ENCODE data around the gene BDP1. TPM values are rescaled to one million over a fixed set of nuclear protein-coding genes. Genes with fewer than 3 reads are reported as not detected.
A peak's percentile ranks its signal among the peaks of the same experiment; 100 is the strongest.
"Not testable (repeated sequence)": the region's sequence is repeated elsewhere in the genome, so short reads cannot be mapped to it uniquely, and the experiment has no call there.

BDP1 gene
- total RNA-seq, 1 donor from 2014 or later = 12.8 TPM

GRCh38 chr5:71452876-71453275 lies 2.6 kb upstream of the BDP1 start:
- ATAC-seq (ENCODE audit: poor library complexity) = no peak
- DNase-seq = no peak
- intact Hi-C loops (cut with DNase I) = no loop called here

- DNase-seq = no peak
- intact Hi-C loops (cut with DNase I) = no loop called here
- no peak for ATAC-seq (ENCODE audit: poor library complexity)
Observed at GRCh38 chr5:71454913-71455312, 538 bp upstream of the BDP1 start.

DNA sequence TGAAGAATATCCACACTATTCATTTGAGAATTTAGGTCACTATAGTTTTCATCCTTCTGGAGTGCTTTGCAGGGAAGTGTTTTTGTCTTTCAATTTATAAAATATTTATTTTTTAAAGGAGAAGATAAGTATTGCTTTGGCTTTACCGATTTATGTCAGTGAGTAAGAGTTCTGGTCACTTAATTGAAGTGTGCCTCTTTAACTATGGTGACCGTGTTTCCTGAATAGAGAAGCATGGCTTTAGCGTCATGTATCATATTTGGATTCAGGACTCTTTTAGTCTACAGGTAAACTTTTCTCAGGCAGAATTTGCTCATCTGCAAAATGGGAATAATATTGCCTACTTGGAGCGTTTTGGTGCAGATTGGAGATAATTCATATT lies 902 bp downstream of the BDP1 start:
- no peak for DNase-seq
- ATAC-seq (ENCODE audit: poor library complexity) = no peak
- intact Hi-C loops (cut with DNase I) = no loop called here

DNA sequence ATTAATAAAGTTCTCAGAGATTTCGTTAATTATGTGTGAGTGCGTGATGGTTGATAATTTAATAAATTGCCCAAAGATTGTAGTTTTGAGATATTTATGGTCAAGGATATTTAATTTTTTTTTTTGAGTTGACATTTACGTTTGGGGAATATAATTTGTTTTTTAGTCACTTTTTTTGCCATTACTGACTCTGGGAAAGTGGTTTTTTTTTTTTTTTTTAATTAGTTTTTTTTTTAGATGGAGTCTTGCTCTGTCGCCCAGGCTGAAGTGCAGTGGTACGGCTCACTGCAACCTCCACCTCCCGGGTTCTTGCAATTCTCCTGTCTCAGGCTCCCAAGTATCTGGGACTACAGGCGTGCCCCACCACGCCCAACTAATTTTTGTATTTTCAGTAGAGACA lies 1.7 kb downstream of the BDP1 start:
- intact Hi-C loops (cut with DNase I) = no loop called here
- no peak for ATAC-seq (ENCODE audit: poor library complexity)
- DNase-seq = no peak

GRCh38 chr5:71460693-71461092 lies 5.2 kb downstream of the BDP1 start:
- DNase-seq = no peak
- intact Hi-C loops (cut with DNase I) = loop anchor here (10.0 kb wide), 1 partner anchor 54 kb away; no protein-coding TSS in a partner anchor
- no peak for ATAC-seq (ENCODE audit: poor library complexity)

DNA sequence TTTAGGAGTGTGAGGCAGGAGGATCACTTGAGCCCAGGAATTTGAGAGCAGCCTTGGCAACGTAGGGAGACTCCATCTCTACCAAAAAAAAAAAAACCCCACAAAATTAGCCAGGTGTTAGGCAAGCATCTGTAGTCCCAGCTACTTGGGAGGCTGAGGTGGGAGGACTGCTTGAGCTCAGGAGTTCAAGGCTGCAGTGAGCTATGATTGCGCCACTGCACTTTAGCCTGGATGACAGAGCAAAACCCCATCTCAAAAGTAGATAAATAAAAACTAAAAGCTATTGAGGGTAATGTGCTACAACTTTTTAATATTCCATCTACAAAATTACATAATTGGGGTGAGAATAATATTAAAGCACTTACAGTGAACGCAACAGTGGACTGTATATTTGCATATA lies 5.9 kb downstream of the BDP1 start:
- ATAC-seq (ENCODE audit: poor library complexity) (no peak), DNase-seq (no peak)
- intact Hi-C loops (cut with DNase I) = loop anchor here (10.0 kb wide), 1 partner anchor 53 kb away; no protein-coding TSS in a partner anchor

DNA sequence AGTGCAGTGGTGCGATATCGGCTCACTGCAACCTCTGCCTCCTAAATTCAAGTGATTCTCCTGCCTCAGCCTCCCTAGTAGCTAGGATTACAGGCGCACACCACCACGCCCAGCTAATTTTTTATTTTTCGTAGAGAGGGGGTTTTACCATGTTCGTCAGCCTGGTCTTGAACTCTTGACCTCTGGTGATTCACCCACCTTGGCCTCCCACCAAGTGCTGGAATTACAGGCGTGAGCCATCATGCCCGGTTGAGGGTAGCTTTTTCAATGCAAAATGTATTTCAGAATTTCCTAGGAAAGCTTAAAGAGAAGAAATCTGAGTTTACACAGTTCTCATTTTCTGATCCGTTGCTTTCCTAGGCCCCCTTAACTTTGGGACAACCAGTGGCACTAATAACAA lies 15.7 kb downstream of the BDP1 start:
- DNase-seq = no peak

DNA sequence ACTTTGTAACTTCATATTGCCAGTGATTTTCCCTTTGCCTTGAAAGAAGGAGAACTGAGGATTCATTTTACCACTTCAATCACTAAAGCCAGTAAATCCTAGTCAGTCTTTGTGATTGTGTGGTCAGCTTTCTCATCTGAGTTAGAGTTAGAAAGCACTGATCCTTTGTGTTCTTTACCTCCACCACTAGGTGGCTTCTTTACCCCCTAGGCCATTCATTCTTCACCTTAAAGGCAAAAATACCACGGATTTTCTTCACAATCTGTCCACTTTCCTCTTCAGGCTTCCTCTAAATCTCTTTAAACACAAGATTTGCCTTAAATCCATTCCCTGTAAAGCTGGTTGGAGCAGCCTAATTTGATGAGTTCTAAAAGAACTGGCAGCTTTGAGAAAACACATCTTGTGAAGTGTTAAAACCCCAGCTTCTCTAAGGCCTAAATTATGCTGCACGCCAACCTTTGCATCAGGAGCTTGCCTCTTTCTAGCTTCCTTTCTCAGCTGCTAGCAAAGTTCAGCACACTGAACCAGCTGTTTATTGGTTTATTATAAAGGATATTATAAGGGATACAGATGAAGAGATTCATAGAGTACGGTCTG lies 20.4 kb downstream of the BDP1 start:
- no peak for DNase-seq
- intact Hi-C loops (cut with DNase I) = no loop called here
- no peak for ATAC-seq (ENCODE audit: poor library complexity)

More for the DNA sequence above, 15.7 kb downstream of the BDP1 start:
- no peak for ATAC-seq (ENCODE audit: poor library complexity)
- intact Hi-C loops (cut with DNase I) = no loop called here

- DNase-seq (no peak), ATAC-seq (ENCODE audit: poor library complexity) (no peak)
- intact Hi-C loops (cut with DNase I) = no loop called here
Observed at GRCh38 chr5:71481441-71481840, 26.0 kb downstream of the BDP1 start.

DNA sequence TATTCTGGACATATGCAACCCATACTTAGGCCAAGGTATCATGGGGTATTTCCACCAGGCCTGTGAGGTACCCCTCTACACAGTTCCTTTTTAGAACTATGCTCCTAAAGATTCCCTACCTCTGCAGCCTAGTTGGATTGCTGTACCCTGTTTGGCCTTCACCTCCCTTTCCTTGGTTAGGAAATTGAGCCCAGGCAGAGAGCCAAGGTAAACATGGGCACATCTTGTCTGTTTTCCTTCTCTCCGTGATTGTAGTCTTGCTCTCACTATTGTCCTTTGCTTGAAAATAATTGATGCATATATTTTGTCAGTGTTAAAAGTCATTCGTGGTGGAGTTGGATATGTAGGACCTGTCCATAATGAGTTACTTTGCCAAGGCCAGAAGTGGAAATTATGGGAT lies 26.7 kb downstream of the BDP1 start:
- DNase-seq (no peak), ATAC-seq (ENCODE audit: poor library complexity) (no peak)
- intact Hi-C loops (cut with DNase I) = no loop called here

DNA sequence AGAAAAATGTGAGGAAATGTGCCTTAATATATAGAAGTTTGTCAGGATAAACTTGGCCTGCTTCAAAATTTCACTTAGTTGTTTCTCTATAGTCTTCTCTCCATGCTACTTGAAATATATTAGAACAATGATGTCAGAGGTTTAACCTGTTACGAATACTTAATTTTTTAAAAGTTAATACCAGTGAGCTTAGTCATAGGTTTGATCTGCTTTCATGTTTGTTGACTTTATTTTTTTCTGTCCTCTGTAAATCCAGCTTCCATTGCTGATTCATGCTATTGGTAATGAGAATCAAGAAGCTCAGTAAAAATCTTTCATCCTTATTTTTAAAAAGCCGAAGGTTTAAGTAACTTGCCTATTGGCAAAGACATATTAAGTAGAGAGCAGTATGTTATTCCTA lies 27.9 kb downstream of the BDP1 start:
- intact Hi-C loops (cut with DNase I) = no loop called here
- no peak for ATAC-seq (ENCODE audit: poor library complexity)
- DNase-seq = no peak

DNA sequence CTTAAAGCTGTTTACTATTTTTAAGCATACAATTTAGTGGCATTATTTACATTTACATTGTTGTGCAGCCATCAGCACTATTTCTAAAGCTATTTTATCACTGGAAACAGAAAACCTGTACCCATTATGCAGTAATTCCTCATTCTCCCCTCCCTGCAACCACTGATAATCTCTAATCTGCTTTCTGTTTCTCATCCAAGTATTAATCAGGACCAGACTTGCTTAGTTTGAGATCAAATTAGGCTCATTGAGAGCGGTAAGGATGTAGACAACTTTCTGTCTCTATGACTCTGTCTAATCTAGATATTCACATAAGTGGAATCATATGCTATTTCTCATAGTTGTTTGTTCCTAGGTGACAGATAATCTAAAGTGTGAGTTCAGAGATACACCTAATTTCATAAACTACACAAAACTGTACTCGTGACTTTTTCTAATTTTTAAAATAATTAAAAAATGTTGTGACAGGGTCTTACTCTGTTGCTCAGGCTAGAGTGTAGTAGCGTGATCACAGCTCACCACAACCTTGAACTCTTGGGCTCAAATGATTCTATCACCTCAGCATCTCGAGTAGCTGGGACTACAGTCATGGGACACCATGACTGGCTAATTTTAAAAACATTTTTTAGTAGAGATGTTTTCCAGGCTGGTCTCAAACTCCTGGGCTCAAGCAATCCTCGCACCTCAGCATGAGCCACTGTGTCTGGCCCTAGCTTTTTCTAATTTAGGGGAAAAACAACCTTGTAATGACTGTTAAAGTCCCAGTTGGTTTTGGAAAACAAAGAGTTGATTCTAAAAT lies 37.6 kb downstream of the BDP1 start:
- ATAC-seq (ENCODE audit: poor library complexity) (no peak), DNase-seq (no peak)
- intact Hi-C loops (cut with DNase I) = no loop called here

- intact Hi-C loops (cut with DNase I); DNase-seq; ATAC-seq (ENCODE audit: poor library complexity): not testable (repeated sequence)
Observed at GRCh38 chr5:71494202-71494601, 38.8 kb downstream of the BDP1 start.

GRCh38 chr5:71498756-71499155 lies 43.3 kb downstream of the BDP1 start:
- intact Hi-C loops (cut with DNase I); DNase-seq; ATAC-seq (ENCODE audit: poor library complexity): not testable (repeated sequence)

DNA sequence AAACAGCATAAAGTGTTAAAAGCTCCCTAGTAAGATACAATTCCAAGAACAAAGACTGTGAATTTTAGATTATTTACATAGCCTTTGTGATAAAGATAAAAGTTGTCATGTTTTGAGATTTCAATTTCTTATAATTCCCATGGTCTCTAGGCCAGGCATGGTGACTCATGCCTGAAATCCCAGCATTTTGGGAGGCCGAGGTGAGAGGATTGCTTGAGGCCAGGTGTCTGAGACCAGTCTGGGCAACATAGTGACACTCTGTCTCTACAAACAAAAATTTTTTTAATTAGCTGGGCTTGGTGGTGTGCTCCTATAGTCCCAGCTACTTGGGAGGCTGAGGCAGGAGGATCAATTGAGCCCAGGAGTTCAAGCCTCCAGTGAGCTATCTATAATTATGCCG lies 48.1 kb downstream of the BDP1 start:
- DNase-seq (no peak), ATAC-seq (ENCODE audit: poor library complexity) (no peak)
- intact Hi-C loops (cut with DNase I) = no loop called here

DNA sequence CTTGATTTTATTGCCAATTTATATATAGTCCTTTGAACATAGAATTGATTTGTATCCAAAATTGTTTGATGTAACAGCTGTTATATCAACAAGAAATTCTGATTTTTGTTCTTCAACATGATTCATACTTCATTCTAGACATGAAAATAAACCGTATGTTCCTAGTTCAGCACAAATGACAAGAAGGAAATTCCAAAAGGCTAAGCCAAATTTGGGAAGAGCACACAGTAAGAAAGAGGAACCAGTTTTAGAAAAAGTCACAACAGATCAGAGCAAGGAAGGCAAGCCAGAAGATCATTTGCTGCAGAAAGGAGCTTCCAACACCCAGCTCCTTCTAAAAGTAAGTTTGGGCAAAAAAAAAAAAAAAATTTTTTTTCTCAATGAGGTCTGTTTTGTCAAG lies 66.7 kb downstream of the BDP1 start:
- ATAC-seq (ENCODE audit: poor library complexity) = no peak
- intact Hi-C loops (cut with DNase I) = no loop called here
- no peak for DNase-seq

DNA sequence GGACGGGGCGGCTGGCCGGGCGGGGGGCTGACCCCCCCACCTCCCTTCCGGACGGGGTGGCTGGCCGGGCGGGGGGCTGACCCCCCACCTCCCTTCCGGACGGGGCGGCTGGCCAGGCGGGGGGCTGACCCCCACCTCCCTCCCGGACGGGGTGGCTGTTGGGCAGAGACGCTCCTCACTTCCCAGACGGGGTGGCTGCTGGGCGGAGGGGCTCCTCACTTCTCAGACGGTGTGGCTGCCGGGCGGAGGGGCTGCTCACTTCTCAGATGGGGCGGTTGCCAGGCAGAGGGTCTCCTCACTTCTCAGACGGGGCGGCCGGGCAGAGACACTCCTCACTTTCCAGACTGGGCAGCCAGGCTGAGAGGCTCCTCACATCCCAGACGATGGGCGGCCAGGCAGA lies 70.2 kb downstream of the BDP1 start:
- intact Hi-C loops (cut with DNase I); DNase-seq; ATAC-seq (ENCODE audit: poor library complexity): not testable (repeated sequence)

GRCh38 chr5:71528206-71528605 lies 72.8 kb downstream of the BDP1 start:
- ATAC-seq (ENCODE audit: poor library complexity) (no peak), DNase-seq (no peak)
- intact Hi-C loops (cut with DNase I) = no loop called here

DNA sequence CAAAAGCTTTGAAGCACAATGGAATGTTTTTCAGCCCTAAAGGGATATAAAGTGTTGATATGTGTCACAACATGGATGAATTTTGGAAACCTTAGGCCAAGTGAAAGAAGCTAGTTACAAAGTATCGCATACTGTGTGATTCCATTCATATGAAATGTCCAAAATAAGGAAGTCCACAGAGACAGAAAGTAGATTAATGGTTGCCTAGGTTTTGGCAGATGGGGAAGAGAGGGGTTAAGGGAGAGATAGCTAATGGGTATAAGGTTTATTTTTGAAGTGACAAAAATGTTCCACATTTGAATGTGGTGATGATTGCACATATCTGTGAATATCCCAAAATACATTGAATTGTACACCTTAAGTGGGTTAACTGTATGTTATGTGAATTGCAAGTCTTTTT lies 74.2 kb downstream of the BDP1 start:
- ATAC-seq (ENCODE audit: poor library complexity) = no peak
- intact Hi-C loops (cut with DNase I) = no loop called here
- no peak for DNase-seq

GRCh38 chr5:71533142-71533541 lies 77.7 kb downstream of the BDP1 start:
- peak; percentile 29 for ATAC-seq (ENCODE audit: poor library complexity)
- intact Hi-C loops (cut with DNase I) = no loop called here
- no peak for DNase-seq
